ENCODE results near the gene NADK2. TPM values are rescaled to one million over a fixed set of nuclear protein-coding genes. Genes with fewer than 3 reads are reported as not detected.
"Not testable (repeated sequence)": the region's sequence is repeated elsewhere in the genome, so short reads cannot be mapped to it uniquely, and the experiment has no call there.

NADK2 gene
- total RNA-seq, 1 donor from 2014 or later = 36.8 TPM

DNA sequence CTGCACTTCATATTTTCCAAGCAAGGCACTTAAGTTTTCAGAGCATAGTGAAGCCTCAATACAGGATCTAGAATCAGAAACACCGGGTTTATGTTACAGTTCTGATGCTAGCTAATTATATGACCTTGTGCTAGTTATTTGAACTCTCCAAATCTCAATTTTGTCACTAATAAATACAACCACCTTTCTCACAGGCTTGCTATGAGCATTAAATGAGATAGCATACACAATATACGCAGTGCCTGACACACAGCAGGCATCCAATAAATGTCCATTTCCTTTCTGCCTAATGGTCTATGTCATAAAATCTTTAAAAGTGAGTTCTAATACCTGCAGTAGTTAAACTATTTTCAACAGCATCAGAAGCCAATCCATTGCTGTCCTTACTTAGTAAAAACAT lies 32.9 kb downstream of the NADK2 start:
- no peak for DNase-seq (ENCODE audit: low spot score)

DNA sequence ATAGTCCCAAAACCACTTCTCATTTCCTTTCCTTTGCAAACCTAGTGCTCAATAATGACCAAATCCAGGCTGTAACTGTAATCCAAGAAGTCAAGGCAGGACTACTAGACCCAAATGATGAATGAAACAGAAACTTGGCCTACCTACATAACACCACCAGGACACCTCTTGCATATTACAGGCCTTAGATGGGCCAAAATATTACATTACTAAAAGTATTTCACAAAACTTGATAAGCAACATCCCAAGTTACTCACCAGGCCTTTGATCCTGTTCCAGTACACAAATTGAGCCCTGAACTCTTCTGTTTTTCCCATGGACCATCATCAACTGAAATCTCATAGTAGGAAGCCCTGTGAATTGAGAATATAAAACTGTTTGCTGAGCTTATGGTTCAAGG lies 34.8 kb downstream of the NADK2 start:
- no peak for DNase-seq (ENCODE audit: low spot score)

DNA sequence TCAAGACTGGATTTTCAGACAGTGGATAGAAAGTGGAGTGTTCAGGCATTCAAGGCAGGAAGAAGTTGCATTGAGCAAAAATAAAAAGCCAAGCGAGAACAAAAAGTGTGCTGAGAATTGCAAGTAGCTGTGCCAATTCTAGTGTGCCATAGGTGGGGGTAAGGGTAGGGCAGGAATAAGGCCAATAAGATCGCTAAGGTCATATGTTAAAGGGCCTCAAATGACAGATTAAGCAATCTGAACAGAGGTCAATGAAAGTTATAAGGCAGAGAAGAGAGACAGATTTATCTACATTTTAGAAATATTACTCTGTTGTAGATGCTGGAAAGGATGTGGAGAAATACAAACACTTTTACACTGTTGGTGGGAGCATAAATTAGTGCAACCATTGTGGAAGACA lies 36.4 kb downstream of the NADK2 start:
- no peak for DNase-seq (ENCODE audit: low spot score)

DNA sequence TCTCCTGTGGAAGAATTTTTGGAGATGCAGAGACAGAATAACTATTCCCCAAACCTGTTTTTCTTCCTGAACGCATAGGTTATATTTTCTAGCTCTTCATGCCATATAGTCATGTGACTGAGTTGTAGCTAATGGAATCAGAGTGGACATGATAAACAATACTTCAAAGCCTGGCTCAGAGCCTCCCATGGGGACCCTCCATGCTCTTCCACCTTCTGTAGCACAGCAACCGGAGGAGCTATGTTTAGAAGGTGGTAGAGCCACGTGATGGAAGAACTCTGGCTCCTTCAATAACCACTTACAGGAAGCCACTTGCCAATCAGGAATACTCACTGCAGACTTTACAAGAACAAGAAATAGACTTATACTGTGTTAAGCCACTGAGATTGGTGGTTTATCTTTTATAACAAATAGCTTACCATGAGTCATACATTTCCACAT lies 39.2 kb downstream of the NADK2 start:
- no peak for DNase-seq (ENCODE audit: low spot score)

DNA sequence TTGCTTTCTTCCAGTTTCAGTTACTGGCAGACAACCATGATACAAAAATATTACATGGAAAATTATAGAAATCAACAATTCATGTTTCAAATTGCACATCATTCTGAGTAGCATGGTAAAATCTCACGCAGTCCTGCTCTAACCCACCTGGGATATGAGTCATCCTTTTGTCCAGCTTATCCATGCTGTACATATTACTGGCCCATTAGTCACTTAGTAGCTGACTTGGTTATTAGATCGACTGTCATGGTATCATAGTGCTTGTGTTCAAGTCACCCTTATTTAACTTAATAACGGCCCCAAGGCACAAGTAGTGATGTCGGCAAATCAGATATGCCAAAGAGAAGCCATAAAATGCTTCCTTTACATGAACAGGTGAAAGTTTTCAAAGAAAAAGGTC lies 41.2 kb downstream of the NADK2 start:
- no peak for DNase-seq (ENCODE audit: low spot score)

DNA sequence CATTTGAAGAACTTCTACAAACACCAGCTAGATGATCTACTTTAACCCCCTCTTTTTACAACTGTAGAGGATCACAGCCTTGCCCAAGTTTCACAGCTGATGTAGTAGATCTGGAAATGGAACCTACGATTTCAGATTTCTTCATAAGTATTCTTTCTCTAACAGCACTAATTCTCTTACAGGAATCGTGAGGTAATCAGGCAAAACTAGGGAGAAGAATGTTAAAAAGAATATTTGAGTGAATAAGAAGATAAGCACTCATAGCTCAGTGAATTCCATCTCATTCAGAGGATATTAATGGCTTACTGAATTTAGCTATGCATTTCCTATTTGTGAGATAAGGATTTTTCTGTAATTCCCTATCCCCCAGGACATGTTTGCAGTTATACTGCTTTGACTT lies 42.1 kb downstream of the NADK2 start:
- DNase-seq (ENCODE audit: low spot score) = no peak

DNA sequence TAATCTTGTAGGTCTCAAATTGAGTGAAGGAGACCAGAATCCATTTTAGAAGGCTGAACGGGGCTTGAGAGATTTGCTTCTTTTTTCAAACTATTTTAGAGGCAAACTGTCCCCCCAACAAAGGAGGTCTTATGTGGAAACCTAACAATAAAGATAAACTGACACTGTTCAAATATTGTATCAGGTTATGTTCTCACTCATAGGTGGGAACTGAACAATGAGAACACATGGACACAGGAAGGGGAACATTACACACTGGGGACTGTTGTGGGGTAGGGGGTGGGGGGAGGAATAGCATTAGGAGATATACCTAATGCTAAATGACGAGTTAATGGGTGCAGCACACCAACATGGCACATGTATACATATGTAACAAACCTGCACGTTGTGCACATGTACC lies 42.9 kb downstream of the NADK2 start:
- DNase-seq (ENCODE audit: low spot score) = not testable (repeated sequence)

DNA sequence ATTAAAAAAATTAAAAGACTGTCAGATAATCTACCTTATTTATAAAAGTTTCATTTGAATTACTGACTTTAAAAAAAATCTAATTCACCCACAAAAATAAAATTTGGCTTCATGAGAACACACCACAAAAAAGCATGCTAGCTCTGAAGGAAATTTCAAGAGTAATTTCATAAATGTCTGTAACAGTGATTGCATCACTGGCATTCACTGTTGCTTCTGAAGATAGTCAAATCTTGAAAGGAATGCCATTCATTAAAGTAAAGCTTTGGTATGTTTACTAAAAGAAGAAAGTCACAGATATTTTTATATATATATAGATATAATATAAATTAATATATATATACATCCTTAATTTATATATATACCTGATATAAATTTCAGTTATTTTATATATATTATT lies 43.4 kb downstream of the NADK2 start:
- DNase-seq (ENCODE audit: low spot score) = no peak

DNA sequence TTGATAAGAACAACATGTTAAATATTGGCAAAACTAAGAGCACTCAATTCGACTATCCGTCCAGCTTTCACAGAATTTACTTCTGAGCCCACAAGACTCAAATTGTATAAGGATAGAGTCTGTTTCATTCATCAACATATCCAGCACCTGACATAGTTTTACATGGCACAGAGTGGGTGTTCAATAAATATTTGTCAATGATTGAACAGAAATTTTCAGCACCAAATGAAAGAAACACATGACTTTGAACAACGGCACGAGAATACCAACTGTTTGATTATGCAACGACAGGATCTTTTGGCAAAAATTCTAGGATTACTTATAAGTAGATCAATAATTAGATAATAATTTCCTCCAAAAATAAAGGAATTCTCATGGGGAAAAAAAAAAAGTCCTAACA lies 48.0 kb downstream of the NADK2 start:
- DNase-seq (ENCODE audit: low spot score) = no peak

DNA sequence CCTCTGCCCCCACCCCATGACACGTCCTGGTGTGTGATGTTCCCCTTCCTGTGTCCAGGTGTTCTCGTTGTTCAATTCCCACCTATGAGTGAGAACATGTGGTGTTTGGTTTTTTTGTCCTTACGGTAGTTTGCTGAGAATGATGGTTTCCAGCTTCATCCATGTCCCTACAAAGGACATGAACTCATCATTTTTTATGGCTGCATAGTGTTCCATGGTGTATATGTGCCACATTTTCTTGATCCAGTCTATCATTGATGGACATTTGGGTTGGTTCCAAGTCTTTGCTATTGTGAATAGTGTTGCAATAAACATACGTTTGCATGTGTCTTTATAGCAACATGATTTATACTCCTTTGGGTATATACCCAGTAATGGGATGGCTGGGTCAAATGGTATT lies 57.3 kb downstream of the NADK2 start:
- DNase-seq (ENCODE audit: low spot score) = not testable (repeated sequence)

DNA sequence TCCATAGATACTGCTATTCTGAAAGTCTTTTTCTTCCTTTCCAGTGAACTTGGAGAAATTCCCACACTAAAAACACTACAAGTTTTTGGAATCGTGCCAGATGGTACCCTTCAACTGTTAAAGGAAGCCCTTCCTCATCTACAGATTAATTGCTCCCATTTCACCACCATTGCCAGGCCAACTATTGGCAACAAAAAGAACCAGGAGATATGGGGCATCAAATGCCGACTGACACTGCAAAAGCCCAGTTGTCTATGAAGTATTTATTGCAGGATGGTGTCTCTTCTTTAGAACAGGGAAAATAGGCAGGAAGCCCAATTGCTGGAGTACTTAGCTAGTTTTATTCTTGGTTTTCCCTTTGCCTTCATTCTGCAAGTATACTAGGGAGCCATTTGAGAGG lies 60.0 kb downstream of the NADK2 start:
- DNase-seq (ENCODE audit: low spot score) = no peak

DNA sequence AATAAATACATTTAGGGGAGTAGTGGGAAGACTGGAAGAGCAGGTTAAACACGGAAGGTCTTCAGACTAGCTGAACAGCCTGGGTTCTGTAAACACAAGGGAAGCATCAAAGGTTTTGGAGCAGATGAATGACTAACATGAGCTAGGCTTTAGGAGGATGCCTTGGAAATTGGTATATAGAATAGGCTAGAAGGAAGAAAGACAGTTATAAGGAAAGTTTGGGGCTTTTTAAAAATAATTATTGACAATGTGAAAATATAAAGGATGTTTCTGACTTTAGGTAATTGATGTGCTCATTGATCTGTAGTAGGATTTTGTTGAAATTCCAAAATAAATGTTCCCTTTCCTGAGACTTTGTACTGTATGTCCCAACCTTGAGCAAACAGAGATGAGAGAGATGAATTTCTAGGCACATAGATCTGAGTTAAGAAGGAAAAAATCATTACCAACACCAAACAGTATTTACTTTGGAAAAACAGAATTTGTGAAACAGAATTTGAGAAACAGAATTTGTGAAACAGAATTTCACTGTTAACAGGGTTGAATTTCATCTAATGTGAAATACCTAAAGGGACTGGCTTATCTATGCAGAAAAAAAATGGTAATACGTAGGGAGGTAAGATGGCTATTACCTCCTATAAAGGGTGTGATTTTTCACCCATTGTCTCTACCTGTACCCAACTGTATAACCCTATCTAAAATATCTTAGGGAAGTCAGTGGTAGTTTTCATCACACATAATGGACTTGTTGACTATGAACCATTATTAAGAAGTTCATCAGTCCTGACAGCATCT lies 61.0 kb downstream of the NADK2 start:
- DNase-seq (ENCODE audit: low spot score) = no peak

DNA sequence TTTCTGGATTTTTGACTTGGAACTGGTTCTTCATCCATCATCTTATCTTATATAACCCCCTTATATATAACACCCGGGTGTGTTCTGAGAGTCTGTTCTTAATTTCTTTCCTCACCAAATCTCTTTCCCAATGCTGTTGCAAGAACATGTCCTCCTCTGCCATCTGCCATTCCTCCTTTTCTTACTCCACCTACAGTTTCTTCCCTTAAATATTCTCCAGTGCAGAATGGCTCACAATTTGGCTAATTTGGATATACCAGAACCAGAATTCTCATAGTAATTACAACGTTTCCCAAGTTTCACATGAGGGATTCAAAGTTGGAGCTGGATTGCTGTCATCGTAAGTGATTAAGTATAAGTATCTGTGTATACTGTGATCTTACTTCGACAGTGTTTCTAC lies 61.8 kb downstream of the NADK2 start:
- DNase-seq (ENCODE audit: low spot score) = no peak

DNA sequence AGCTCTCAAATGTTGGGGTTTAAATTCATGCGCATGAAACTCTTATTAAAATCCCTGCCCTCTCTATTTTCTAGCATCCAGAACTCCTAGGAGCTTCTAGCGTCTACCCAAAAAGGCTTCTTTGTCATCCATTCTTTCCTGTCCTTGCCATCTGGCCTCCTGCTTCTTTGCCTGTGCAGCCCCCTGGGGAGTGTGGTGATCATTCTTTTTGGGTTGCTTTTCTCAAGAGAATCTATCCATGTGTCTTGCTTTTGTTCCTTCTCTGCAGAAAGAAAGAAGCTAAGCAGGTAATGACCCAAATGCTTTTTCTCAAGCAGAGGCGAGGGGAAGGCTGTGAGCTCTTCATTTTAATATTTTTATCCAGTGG lies 63.2 kb downstream of the NADK2 start:
- no peak for DNase-seq (ENCODE audit: low spot score)

DNA sequence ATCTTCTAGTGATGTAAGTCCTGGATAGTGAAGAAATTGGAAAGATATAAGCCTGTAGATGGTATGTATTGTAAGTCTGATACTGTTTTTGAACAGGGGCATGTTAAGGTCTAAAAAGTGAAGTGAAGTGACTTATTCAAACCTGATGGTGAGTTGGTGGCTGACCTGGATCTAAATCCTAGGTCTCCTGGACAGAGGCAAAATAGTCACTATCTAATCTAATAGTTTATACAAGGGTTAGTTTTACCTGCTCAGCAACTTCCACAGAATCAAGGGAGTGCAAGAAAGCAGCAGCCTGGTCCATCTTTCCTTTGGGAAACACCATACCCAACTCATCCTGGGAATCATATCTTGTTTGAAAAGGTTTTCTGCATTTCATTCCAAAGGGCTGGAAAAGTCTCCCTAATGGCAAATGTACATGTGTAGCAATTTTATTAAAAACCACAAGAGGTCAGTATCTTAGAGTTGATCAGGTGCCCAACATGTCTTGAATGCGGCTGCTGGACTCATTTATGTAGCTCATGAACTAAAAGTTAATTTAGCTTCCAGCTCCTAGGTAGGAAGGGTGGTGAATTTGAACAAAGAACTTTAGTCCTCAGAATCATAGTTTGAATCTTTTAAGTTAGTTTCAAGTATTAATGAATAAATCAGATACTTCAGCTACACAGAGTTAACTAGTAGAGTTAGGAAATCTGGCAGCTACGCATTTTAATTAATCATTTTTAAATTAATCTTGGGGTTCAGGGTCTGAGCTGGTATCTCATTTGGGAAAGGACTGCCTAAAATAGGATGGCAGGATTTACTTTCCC lies 63.8 kb downstream of the NADK2 start:
- DNase-seq (ENCODE audit: low spot score) = no peak

DNA sequence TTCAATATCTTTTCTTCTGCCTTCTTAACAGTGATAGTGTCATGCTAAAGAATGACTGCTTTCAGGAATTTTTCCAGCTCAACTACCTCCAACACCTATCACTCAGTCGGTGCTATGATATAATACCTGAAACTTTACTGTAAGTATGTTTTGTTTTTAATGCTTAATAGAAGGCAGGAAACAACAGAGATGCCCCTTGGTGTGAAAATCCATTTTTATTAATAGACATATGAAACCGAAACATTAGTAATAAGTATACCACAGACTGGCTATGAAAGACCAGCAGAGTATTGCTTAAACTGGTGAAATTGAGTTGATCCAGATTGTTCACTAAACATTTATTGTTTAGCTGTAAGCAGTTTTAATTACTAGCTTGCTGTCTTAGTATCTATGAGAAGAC lies 64.6 kb downstream of the NADK2 start:
- DNase-seq (ENCODE audit: low spot score) = no peak

DNA sequence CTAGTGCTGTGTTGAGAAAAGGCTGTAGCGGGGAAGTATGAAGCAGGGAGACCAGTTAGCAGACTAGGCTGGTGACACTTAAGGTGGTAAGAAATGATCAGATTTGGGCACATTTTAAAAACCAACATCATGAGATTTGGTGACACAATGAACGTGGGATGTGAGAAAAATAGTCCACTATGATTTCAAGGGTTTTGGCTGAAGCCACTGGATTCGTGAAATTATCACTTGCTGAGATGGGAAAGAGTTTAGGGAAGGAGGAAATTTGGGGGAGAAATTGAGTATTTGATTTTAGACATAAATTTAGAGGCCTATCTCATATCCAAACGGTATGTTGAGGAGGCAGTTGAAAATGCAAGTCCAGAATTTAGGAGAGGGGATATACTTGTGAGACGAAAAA lies 66.7 kb downstream of the NADK2 start:
- DNase-seq (ENCODE audit: low spot score) = no peak

DNA sequence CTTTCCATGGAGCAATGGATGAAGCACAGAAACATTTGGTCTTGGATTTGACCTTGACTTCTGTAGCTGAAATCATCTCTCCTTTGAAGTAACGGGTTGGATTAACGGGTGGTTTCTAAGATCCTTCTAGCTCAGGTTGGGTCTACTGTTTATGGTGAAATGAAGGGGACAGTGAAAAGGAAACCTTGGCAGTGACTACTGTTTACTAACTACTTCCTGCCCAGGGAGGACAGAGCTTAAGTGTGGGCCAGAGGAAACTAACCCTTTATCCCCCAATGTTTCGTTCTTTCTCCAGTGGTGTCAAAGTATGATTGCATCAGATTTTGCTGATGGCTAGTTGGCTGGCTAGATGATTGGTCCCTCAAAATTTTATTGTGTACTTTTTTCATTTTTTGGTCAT lies 67.6 kb downstream of the NADK2 start:
- DNase-seq (ENCODE audit: low spot score) = no peak

DNA sequence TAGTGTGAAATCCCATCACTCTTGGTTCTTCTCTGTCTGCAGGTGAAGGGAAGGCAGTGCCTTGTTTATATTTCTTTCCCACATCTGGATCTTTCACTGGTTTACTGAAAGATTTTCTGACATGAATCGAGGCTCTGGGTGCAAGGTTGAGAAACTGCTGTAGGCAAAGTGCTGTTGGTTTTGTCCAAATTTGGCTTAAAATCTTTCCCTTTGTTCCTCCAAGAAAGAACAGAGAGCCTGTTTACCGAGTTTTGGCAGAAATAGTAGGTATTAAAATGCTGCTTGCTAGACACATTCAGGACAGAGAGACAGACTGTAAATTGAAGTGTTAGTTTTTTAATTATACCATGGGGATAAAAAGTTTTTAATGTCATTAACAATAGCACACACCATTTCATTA lies 68.3 kb downstream of the NADK2 start:
- no peak for DNase-seq (ENCODE audit: low spot score)

DNA sequence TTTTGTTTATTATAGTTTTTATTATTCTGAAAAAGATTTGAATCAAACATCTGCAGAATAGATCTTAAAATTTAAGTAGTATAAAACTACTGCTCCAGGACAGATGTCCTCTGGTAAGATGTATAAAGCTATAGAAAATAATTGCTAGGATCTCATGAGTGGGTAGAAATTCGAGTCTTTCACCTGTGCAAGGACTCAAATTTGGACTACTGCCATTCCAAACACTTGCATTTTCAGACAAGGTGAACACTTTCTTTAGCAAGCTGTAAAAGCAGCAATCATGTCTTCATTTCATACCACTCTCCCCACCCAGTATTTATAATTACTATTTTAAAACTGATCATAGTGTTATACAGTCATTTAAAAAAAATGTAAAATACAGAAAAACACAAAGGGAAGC lies 69.1 kb downstream of the NADK2 start:
- DNase-seq (ENCODE audit: low spot score) = no peak

DNA sequence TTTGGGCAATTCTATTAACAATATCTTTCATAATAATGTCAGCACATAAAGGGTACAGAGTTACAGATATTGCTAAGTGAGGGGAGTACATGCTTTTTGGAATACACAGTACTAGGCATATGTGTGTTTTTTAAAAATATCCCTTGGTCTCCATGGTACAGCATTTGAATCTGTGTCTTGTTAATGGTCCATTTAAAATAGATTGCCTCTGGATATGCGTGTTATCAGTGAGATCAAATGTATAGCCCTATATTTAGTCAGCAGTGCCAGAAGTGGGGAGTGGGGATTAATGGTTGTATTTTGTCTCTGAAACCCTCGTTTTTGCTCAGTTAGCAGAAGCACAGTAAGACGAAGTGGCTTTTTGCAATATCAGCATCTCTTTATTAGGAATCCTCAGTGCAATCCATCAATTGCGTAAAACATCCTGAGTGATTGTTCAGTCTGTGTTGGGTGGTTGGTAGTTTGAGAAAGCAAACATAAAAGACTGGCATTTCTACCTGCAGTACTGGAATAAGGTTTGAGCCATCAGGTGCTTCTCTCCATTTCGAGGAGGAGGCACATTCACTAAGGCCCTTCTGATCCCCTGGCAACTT lies 70.8 kb downstream of the NADK2 start:
- no peak for DNase-seq (ENCODE audit: low spot score)

DNA sequence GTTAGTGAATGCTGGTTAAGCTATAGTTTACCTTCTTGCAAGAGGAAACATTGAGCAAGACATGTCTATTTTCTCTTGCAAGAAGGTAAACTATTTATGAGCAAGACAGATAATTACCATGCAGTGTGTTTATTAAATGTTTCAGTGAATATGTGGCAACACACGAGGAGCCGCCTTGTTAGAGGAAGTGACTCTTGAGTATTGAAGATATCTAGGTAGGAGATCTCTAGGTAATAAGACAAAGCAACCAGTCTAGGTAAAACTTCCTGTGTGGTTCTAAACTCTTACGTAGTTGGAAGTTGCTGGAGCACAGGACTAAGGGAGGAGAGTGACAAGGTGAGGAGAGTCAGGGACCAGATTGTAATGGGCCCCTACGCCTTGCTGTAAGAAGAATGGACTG lies 73.0 kb downstream of the NADK2 start:
- no peak for DNase-seq (ENCODE audit: low spot score)

DNA sequence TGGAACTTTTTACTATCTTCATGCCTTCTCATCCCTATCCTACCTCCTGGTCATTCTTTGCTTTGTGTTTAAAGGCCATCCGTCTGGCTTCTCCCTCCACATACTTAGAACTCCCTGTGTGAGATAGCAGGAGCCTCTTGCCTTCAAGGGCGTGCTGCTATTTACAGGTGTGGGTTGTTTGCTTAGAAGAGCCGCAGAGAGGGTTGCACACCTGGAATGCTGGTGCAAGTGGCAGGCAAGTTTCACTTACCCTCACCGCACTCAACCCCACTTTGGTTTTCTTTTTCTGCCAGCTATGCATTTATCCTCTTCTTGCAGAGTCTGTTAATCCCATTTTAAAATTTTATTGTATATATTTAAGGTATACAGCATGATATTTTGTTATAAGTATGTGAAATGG lies 77.3 kb downstream of the NADK2 start:
- DNase-seq (ENCODE audit: low spot score) = no peak
